Measurements from ENCODE around the gene PARP11.

DNA sequence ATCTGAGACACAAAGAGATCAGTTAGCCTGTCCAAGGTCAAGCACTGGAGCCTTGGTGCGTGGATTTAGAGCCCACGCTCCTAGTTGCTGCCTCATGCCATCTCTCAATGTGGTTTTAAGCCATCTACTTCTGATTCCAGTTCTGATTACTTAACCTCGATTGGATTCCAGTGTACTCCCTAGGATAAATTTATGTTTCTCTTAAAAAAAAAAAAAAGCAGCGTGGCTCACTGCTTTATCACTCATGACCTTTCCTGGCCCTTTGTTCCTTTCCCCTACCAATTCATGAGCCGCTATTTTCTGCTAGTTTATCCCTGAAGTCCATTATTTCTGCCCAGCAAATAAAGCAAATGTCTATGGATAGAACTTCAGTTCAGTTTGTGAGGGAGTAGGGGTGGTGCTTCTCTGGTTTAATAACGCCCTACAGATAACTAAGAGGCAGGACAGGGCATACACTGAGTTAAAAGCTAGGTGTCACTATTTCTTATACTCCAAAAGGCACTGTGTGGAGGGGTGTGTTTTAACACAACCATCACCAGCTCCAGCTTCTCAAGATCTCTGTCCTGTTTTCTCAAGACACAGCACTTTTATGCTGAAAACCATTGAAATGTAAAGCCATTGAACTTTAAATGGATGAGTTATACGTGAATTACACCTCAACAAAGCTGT lies 9.8 kb upstream of the PARP11 start:
- TF ChIP-seq POLR2AphosphoS5 (IDR thresholded peaks at IDR 0.05; ENCODE audit: borderline replicate concordance, low read depth, low read length) (no peak), EZH2 (IDR thresholded peaks at IDR 0.05) (no peak)
